Activated effector memory CD4-positive, alpha-beta T cell treated with Interleukin-2 at 50 U/mL for 16 hours (primary cell): Measurements from ENCODE around the gene CDH5.
"Not testable (repeated sequence)": the region's sequence is repeated elsewhere in the genome, so short reads cannot be mapped to it uniquely, and the experiment has no call there.

Source experiments
- DNase-seq: peaks from one replicate; pipeline ENCODE4 v3.0.0-alpha.2; 2020

CDH5 gene

DNA sequence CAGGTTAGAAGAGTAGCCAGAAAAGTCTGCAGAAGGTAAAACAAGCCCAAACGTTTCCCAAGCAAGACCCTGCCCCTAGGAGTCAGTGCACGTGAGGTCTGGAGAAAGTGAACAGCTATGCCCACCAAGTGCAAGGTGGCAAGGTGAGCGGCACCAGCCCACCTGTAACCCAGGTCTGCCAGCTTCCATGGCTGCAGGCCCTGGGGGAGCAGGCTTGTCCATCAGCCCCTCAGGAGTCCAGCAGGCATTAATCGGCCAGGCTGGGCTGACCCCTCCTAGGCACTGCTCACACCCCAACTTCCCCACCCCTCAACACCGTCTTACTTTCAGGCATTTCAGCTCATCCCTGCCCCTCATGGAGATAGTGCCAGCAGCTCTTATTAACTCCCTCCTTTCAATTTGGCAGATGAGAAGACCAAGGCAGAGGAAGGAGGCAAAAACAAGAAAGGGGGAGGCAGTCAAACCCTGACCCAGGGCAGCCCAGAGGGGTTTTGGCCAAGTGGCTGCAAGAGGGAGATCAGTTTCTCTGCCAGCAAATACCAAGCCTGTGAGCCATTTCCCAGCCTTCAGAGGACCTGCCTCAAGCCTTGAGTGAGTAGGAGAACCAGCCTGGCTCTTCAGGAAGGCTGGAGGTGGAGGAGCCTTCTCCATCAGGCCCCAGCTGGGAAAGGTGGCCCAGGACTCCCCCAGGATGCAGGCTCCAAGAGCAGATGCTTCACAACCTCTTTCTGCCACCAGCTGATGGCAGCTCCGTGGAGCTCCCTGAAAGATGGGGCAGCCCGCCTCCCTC lies 75.3 kb downstream of the CDH5 start:
- no peak for DNase-seq

DNA sequence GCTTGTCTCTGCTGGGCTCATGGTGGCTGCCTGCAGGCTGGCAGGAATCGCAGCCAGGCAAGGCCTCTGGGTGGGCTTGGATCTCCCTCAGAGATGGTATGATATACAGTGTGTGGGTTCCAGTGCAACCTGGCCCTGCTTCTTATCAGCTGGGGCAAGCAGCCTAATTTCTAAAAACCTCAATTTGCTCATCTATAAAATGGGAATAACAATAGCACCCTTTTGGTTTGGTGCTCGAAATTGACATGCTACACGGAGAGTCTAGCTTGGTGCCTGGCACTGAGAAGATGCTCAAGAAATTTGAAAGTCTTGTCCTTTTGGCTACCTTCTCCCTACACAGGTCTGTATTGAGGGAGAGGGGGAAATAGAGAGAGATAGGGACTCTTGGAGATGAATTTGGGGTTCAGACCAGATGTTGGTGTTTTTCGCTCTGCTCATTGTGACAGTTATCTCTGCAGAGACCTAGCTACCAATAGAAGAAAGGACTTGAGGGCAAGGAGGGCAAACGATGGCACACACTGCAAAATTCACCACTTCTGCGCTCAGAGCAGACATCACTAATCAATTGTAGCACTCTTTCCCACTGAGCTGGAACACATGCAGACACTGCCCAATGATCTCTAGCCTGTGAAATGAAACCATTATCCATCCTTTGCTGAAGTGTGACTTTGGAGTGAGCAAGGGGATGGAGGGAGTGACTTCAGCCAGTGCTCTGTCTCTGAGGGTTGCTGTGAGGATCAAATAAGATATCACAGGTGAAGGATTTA lies 76.2 kb downstream of the CDH5 start:
- no peak for DNase-seq

DNA sequence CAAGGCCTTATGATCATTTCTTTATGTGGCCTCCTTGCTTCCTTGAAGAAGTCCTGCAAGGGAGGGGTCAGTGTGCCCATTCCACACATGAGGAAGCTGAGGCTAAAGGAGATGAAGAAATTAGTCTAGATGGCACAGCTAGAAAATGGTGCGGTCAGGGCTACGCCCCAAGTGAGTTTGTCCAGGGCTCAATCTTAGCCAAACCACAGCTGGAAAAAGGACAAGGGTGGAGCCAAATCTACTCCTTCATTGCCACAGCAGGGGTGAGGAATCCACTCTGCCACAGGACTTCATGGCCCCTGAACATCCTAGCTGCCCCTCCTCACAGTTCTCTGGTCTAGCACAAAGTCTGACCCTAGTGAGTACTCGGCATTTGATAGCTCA lies 76.8 kb downstream of the CDH5 start:
- no peak for DNase-seq

DNA sequence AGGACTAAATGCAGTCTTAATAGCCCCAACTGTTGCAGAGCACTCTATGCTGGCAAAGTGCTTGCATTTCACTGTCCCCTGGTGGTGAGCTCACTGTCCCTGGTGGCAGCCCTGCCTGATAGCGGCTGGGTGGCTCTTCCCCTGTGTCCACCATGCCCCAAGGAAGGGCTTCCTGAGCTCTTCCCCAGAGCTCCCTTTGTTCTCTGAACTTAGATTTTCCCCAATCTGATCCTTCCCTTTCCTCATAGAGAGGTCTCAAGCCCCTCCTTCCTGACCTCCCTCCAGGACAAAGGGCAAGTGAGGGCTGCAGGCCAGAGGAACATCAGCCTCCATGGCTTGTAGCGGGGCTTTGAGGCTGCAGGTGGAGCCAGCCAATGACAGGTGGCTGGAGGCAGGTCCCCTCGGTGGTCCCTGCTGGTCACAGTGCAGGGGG lies 77.6 kb downstream of the CDH5 start:
- no peak for DNase-seq

DNA sequence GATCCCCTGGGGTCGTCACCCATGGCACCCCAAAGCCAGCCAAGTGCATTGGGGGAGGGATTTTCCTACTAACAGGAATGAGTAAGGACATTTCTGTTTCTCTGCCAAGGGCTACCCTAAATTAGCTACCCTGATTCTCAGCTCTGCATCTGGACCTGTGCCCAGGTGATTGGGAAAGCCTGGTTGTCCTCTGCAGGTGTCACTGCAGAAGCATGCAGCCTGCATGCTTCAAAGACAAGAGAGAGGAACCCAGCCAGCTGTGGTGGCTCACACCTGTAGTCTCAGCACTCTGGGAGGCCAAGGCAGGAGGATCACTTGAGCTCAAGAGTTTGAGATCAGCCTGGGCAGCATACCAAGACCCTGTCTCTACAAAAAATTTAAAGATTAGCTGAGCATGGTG lies 80.2 kb downstream of the CDH5 start:
- no peak for DNase-seq

DNA sequence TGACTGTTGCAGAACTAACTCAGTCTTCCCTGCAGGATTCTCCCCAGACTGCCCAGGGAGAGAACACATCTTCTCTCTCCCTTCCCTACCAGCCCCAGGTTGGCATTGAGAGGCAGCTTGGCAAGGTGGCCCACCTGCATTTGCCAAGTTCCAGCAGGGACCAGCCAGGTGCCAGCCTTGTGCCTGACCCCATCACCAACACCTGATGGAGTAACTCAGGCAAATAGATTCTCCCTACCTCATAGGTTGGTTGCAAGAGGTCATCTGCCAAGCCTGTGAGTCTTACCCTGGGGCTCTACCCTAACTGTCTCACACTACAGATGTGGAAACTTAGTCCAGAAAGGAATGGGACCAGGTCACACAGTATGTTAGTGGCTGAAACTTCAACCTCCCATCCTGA lies 81.0 kb downstream of the CDH5 start:
- DNase-seq = no peak

DNA sequence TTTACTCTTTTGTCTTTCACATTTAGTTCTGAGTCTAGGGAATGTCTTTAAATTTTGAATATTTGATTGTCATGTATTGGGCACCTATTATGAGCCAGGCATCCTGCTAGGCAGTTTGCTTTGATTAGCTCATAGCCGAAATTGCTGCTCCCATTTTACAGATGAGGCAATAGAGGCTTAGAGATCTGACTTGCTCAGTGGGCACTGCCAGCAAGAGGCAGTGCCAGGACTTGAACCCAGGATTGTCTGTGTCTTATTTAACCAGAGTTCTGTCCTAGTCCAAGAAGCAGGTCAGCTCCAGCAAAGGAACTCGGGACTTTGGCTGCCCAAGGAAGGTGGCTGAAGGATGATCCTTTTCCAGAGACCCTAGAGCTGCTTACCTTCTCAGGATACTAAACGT lies 85.1 kb downstream of the CDH5 start:
- no peak for DNase-seq

DNA sequence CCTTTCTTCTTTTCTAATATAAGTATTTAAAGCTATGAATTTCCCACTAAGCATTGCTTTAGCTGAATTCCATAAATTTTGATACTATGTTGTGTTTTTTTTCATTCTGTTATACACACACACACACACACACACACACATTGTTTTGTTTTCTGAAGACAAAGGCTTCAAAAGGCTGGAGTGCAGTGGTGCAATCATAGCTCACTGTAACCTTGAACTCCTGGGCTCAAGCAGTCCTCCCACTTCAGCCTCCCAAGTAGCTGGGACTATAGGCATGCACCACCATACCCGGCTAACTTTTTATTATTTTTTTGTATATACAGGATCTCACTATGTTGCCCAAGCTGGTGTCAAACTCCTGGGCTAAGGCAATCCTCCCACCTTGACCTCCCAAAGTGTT lies 86.7 kb downstream of the CDH5 start:
- not testable (repeated sequence) for DNase-seq
